ENCODE data around the gene LYPLA2.

LYPLA2 gene

GRCh38 chr1:23790696-23791515 lies at the start of gene LYPLA2:
Gene LYPLA2, plus strand, starts transcription at chr1:23791145. Its CDS starts 1,538 bp downstream, at chr1:23792683.
- peak; percentile 91 for DNase-seq (ENCODE audit: low spot score)

GRCh38 chr1:23741609-23742008 lies 49.3 kb upstream of the LYPLA2 start:
- no peak for DNase-seq (ENCODE audit: low spot score)

GRCh38 chr1:23742670-23743286 lies 48.2 kb upstream of the LYPLA2 start:
- DNase-seq (ENCODE audit: low spot score): peak; percentile 28

GRCh38 chr1:23743287-23744152 lies 47.4 kb upstream of the LYPLA2 start, which contains the start of gene ELOA:
Gene ELOA, plus strand, starts transcription at chr1:23743471. Its CDS starts 33 bp downstream, at chr1:23743504.
- peak; percentile 78 for DNase-seq (ENCODE audit: low spot score)

GRCh38 chr1:23745515-23745914 lies 45.4 kb upstream of the LYPLA2 start:
- DNase-seq (ENCODE audit: low spot score): peak; percentile 53

GRCh38 chr1:23748016-23748415 lies 42.9 kb upstream of the LYPLA2 start:
- DNase-seq (ENCODE audit: low spot score): no peak

GRCh38 chr1:23751050-23751814 lies 39.7 kb upstream of the LYPLA2 start:
- no peak for DNase-seq (ENCODE audit: low spot score)

GRCh38 chr1:23751815-23752200 lies 39.1 kb upstream of the LYPLA2 start:
- no peak for DNase-seq (ENCODE audit: low spot score)

- no peak for DNase-seq (ENCODE audit: low spot score)
These were observed 38.0 kb upstream of the LYPLA2 start for GRCh38 chr1:23752909-23753308.

- no peak for DNase-seq (ENCODE audit: low spot score)
These were observed 34.3 kb upstream of the LYPLA2 start for GRCh38 chr1:23756676-23757075.

- DNase-seq (ENCODE audit: low spot score): no peak
These were observed 33.1 kb upstream of the LYPLA2 start for GRCh38 chr1:23757812-23758211.

GRCh38 chr1:23759277-23759676 lies 31.7 kb upstream of the LYPLA2 start:
- DNase-seq (ENCODE audit: low spot score): no peak

- DNase-seq (ENCODE audit: low spot score): no peak
These were observed 27.8 kb upstream of the LYPLA2 start for GRCh38 chr1:23763041-23763577.

GRCh38 chr1:23768733-23769132 lies 22.2 kb upstream of the LYPLA2 start:
- DNase-seq (ENCODE audit: low spot score): no peak

GRCh38 chr1:23772049-23772853 lies 18.7 kb upstream of the LYPLA2 start:
- DNase-seq (ENCODE audit: low spot score): peak; percentile 77

GRCh38 chr1:23772854-23773242 lies 18.1 kb upstream of the LYPLA2 start:
- DNase-seq (ENCODE audit: low spot score): no peak

- DNase-seq (ENCODE audit: low spot score): no peak
These were observed 16.6 kb upstream of the LYPLA2 start for GRCh38 chr1:23774174-23774880.

- no peak for DNase-seq (ENCODE audit: low spot score)
These were observed 14.7 kb upstream of the LYPLA2 start for GRCh38 chr1:23776217-23776616.

- DNase-seq (ENCODE audit: low spot score): peak; percentile 88
These were observed 12.7 kb upstream of the LYPLA2 start, which contains the start of gene PITHD1 for GRCh38 chr1:23777979-23778814. Gene PITHD1, plus strand, starts transcription at chr1:23778418. Its CDS starts 98 bp downstream, at chr1:23778516.

Measured in LoVo (cell line).